Measurements from ENCODE around the gene IMMP2L. TPM values are rescaled to one million over a fixed set of nuclear protein-coding genes. Genes with fewer than 3 reads are reported as not detected.

IMMP2L gene
- total and polyA plus RNA-seq, 2 of the 13 experiments (the other 11 are each of a cell fraction or from before 2014, with no cell fraction given) = 7.8 to 16.9 TPM

GRCh38 chr7:110975486-110975885, 586.8 kb downstream of the IMMP2L start:
- Histone ChIP-seq H3K36me3 (replicated peaks in 1 of 2; ENCODE audit: control insufficient read depth in 1 of 2, insufficient read depth in 2 of 2, low read length in 2 of 2) (no peaks in the 10 kb centered on the region), H3K4me1 (ENCODE audit: insufficient read depth, low read length) (no peaks in the 10 kb centered on the region), H3K79me2 (ENCODE audit: insufficient read depth, low read length) (no peaks in the 10 kb centered on the region), H3K4me2 (ENCODE audit: low read depth, low read length) (no peak overlapping the region), H3K27ac (ENCODE audit: extremely low read length, insufficient read depth, low read length) (no peak overlapping the region), H3K4me3 (replicated peaks in 1 of 3; ENCODE audit: insufficient read depth in 1 of 3, low read depth in 2 of 3, low read length in 3 of 3) (no peak overlapping the region), H3K9ac (ENCODE audit: insufficient read depth, low read depth, low read length) (no peak overlapping the region), H4K20me1 (ENCODE audit: insufficient read depth, low read length) (no peaks in the 10 kb centered on the region), H3K9me3 (ENCODE audit: low read length) (no peaks in the 10 kb centered on the region), H2AFZ (ENCODE audit: low read length) (no peak overlapping the region), H3K27me3 (ENCODE audit: control insufficient read depth in 1 of 2, insufficient read depth in 2 of 2, low read length in 2 of 2) (no peaks in the 10 kb centered on the region)
- in situ Hi-C loops (cut with HindIII; ENCODE audit: extremely low pct_ligation_motif_present, low pct_unique_long_range_greater_than_20kb) = no loop called here
- TF ChIP-seq MXD1 (CRISPR knock-in tag; IDR thresholded peaks at IDR 0.05) = no peak
- TF ChIP-seq PRMT3 (CRISPR knock-in tag; IDR thresholded peaks at IDR 0.05; ENCODE audit: borderline replicate concordance, low read depth) = no peak
- no peak for TF ChIP-seq ZNF710 (CRISPR knock-in tag; IDR thresholded peaks at IDR 0.05; ENCODE audit: borderline replicate concordance)
- no peak for TF ChIP-seq MIER2 (CRISPR knock-in tag; IDR thresholded peaks at IDR 0.05)
- TF ChIP-seq ATF5 (CRISPR knock-in tag; IDR thresholded peaks at IDR 0.05; ENCODE audit: low read depth) = no peak
- no peak for TF ChIP-seq ZNF567 (CRISPR knock-in tag; IDR thresholded peaks at IDR 0.05; ENCODE audit: borderline replicate concordance)
- TF ChIP-seq NCOA2 (CRISPR knock-in tag; IDR thresholded peaks at IDR 0.05) = no peak
- no peak for TF ChIP-seq ZNF709 (CRISPR knock-in tag; IDR thresholded peaks at IDR 0.05)
- no peak for TF ChIP-seq PRDM10 (CRISPR knock-in tag; IDR thresholded peaks at IDR 0.05; ENCODE audit: low read depth)
- no peak for TF ChIP-seq MYC (CRISPR knock-in tag; IDR thresholded peaks at IDR 0.05; ENCODE audit: borderline replicate concordance)
- TF ChIP-seq SAP130 (CRISPR knock-in tag; IDR thresholded peaks at IDR 0.05; ENCODE audit: low read depth) = no peak
- TF ChIP-seq SRSF4 (IDR thresholded peaks at IDR 0.05; ENCODE audit: low read depth, low read length, poor library complexity, severe bottlenecking) = no peak
- no peak for TF ChIP-seq TCF12 (IDR thresholded peaks at IDR 0.05)
- TF ChIP-seq TCF12 (CRISPR knock-in tag; IDR thresholded peaks at IDR 0.05) = no peak
- no peak for TF ChIP-seq ZNF788 (CRISPR knock-in tag; IDR thresholded peaks at IDR 0.05; ENCODE audit: borderline replicate concordance)
- intact Hi-C loops (cut with micrococcal nuclease; ENCODE audit: unreplicated experiment) = no loop called here
- CTCF ChIA-PET (ENCODE audit: low intra/inter-chr PET ratio, low total read pairs) = no interaction called here
- no TSS peak for BruUV-seq (replicated peaks)
- POLR2A ChIA-PET = no interaction called here
- no peak for ATAC-seq
- no peak for FAIRE-seq
- DNase-seq (ENCODE audit: low spot score) = no peak

All from HepG2 (cell line).